ENCODE measurements around the gene INCA1. TPM values are rescaled to one million over a fixed set of nuclear protein-coding genes. Genes with fewer than 3 reads are reported as not detected.

INCA1 gene
- total and polyA plus RNA-seq, 4 donors, result 0.28 to 0.75 (median 0.55) TPM

DNA sequence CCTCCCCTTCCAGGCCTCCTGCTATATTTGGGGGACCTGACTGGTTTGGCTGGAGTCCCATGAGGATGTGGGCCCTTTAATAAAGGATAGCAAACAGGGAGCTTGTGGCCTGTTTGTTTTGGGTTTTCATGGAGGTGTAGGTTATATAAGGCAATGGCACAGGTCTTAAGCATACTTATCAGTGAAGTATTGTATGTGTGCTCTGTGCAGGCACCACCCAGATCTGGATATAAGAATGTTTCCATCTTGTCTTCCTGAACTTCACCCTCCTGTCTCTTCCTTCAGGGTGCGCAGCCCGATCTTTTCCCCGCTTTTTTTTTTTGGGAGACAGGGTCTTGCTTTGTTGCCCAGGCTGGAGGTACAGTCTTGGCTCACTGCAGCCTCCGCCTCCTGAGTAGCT is 27.3 kb upstream of the INCA1 start:
- no peak overlapping the region for H3K27ac ChIP-seq (ENCODE audit: low read depth in 1 of 2, low read length in 2 of 2)

DNA sequence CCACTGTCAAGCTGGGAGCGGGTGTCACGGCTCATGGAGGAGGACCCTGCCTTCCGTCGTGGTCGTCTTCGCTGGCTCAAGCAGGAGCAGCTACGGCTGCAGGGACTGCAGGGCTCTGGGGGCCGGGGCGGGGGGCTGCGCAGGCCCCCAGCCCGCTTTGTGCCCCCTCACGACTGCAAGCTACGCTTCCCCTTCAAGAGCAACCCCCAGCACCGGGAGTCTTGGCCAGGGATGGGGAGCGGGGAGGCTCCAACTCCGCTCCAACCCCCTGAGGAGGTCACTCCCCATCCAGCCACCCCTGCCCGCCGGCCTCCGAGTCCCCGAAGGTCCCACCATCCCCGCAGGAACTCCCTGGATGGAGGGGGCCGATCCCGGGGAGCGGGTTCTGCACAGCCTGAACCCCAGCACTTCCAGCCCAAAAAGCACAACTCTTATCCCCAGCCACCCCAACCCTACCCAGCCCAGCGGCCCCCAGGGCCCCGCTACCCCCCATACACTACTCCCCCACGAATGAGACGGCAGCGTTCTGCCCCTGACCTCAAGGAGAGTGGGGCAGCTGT is 26.3 kb upstream of the INCA1 start:
- peaks cover 20 to 55% (median 36%) of the 10 kb centered on the region in 4 donors for H3K36me3 ChIP-seq (ENCODE audit: control insufficient read depth in 4 of 4, insufficient read depth in 3 of 4, low read depth in 1 of 4, low read length in 3 of 4)
- WGBS, result 93% methylated on average over 29 of the region's 29 CpGs

More for the DNA sequence above, 27.3 kb upstream of the INCA1 start:
- DNase-seq (ENCODE audit: low spot score), result no peak
- H3K9ac ChIP-seq (ENCODE audit: low read depth in 1 of 2, low read length in 2 of 2), result no peak overlapping the region
- no peak overlapping the region for H3K4me3 ChIP-seq (ENCODE audit: low read depth in 1 of 3, low read length in 3 of 3)
- H3K36me3 ChIP-seq (ENCODE audit: control insufficient read depth in 4 of 4, insufficient read depth in 3 of 4, low read depth in 1 of 4, low read length in 3 of 4), result peaks cover 20 to 46% (median 28%) of the 10 kb centered on the region in 4 donors
- no peaks in the 10 kb centered on the region for H3K9me3 ChIP-seq (ENCODE audit: control insufficient read depth in 4 of 4, low read length in 3 of 4)
- TF ChIP-seq, protein P1, sequence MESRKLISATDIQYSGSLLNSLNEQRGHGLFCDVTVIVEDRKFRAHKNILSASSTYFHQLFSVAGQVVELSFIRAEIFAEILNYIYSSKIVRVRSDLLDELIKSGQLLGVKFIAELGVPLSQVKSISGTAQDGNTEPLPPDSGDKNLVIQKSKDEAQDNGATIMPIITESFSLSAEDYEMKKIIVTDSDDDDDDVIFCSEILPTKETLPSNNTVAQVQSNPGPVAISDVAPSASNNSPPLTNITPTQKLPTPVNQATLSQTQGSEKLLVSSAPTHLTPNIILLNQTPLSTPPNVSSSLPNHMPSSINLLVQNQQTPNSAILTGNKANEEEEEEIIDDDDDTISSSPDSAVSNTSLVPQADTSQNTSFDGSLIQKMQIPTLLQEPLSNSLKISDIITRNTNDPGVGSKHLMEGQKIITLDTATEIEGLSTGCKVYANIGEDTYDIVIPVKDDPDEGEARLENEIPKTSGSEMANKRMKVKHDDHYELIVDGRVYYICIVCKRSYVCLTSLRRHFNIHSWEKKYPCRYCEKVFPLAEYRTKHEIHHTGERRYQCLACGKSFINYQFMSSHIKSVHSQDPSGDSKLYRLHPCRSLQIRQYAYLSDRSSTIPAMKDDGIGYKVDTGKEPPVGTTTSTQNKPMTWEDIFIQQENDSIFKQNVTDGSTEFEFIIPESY (IDR thresholded peaks at IDR 0.05), result no peak
- TF ChIP-seq RXRA (IDR thresholded peaks at IDR 0.05) (no peak), EGR1 (IDR thresholded peaks at IDR 0.05; ENCODE audit: low read depth in 2 of 2) (no peak)
- TF ChIP-seq, protein P2, sequence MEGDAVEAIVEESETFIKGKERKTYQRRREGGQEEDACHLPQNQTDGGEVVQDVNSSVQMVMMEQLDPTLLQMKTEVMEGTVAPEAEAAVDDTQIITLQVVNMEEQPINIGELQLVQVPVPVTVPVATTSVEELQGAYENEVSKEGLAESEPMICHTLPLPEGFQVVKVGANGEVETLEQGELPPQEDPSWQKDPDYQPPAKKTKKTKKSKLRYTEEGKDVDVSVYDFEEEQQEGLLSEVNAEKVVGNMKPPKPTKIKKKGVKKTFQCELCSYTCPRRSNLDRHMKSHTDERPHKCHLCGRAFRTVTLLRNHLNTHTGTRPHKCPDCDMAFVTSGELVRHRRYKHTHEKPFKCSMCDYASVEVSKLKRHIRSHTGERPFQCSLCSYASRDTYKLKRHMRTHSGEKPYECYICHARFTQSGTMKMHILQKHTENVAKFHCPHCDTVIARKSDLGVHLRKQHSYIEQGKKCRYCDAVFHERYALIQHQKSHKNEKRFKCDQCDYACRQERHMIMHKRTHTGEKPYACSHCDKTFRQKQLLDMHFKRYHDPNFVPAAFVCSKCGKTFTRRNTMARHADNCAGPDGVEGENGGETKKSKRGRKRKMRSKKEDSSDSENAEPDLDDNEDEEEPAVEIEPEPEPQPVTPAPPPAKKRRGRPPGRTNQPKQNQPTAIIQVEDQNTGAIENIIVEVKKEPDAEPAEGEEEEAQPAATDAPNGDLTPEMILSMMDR (IDR thresholded peaks at IDR 0.05; ENCODE audit: low read depth, low read length, missing input control), result no peak
- no peaks in the 10 kb centered on the region for H3K27me3 ChIP-seq (ENCODE audit: control insufficient read depth in 4 of 4, insufficient read depth in 4 of 4, low read length in 3 of 4)
- 99% methylated on average over 4 of the region's 4 CpGs for WGBS
- no peaks in the 10 kb centered on the region for H3K4me1 ChIP-seq (ENCODE audit: control insufficient read depth in 4 of 4, insufficient read depth in 4 of 4, low read length in 3 of 4)

More for the DNA sequence above, 26.3 kb upstream of the INCA1 start:
- DNase-seq (ENCODE audit: low spot score), result no peak
- TF ChIP-seq GABPA (IDR thresholded peaks at IDR 0.05 in 1 of 2, conservative IDR thresholded peaks at IDR 0.05 in 1 of 2) (no peak), FOXA2 (IDR thresholded peaks at IDR 0.05) (no peak), EGR1 (IDR thresholded peaks at IDR 0.05; ENCODE audit: low read depth in 2 of 2) (no peak), JUND (IDR thresholded peaks at IDR 0.05) (no peak), NR2F2 (IDR thresholded peaks at IDR 0.05) (no peak), FOXA1 (IDR thresholded peaks at IDR 0.05) (no peak), HNF4G (IDR thresholded peaks at IDR 0.05) (no peak), SP1 (IDR thresholded peaks at IDR 0.05) (no peak), HNF4A (conservative IDR thresholded peaks at IDR 0.05) (no peak), TAF1 (conservative IDR thresholded peaks at IDR 0.05) (no peak), YY1 (IDR thresholded peaks at IDR 0.05) (no peak), RAD21 (IDR thresholded peaks at IDR 0.05) (no peak), RXRA (IDR thresholded peaks at IDR 0.05) (no peak)
- TF ChIP-seq, protein P1 (IDR thresholded peaks at IDR 0.05), result no peak
- TF ChIP-seq, protein P3, sequence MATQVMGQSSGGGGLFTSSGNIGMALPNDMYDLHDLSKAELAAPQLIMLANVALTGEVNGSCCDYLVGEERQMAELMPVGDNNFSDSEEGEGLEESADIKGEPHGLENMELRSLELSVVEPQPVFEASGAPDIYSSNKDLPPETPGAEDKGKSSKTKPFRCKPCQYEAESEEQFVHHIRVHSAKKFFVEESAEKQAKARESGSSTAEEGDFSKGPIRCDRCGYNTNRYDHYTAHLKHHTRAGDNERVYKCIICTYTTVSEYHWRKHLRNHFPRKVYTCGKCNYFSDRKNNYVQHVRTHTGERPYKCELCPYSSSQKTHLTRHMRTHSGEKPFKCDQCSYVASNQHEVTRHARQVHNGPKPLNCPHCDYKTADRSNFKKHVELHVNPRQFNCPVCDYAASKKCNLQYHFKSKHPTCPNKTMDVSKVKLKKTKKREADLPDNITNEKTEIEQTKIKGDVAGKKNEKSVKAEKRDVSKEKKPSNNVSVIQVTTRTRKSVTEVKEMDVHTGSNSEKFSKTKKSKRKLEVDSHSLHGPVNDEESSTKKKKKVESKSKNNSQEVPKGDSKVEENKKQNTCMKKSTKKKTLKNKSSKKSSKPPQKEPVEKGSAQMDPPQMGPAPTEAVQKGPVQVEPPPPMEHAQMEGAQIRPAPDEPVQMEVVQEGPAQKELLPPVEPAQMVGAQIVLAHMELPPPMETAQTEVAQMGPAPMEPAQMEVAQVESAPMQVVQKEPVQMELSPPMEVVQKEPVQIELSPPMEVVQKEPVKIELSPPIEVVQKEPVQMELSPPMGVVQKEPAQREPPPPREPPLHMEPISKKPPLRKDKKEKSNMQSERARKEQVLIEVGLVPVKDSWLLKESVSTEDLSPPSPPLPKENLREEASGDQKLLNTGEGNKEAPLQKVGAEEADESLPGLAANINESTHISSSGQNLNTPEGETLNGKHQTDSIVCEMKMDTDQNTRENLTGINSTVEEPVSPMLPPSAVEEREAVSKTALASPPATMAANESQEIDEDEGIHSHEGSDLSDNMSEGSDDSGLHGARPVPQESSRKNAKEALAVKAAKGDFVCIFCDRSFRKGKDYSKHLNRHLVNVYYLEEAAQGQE (IDR thresholded peaks at IDR 0.05), result no peak
- TF ChIP-seq, protein P2 (IDR thresholded peaks at IDR 0.05; ENCODE audit: low read depth, low read length, missing input control), result no peak
- H3K27me3 ChIP-seq (ENCODE audit: control insufficient read depth in 4 of 4, insufficient read depth in 4 of 4, low read length in 3 of 4), result no peaks in the 10 kb centered on the region
- no peaks in the 10 kb centered on the region for H3K4me1 ChIP-seq (ENCODE audit: control insufficient read depth in 4 of 4, insufficient read depth in 4 of 4, low read length in 3 of 4)
- no peak overlapping the region for H3K27ac ChIP-seq (ENCODE audit: low read depth in 1 of 2, low read length in 2 of 2)
- no peaks in the 10 kb centered on the region for H3K9me3 ChIP-seq (ENCODE audit: control insufficient read depth in 4 of 4, low read length in 3 of 4)
- H3K9ac ChIP-seq (ENCODE audit: low read depth in 1 of 2, low read length in 2 of 2), result no peak overlapping the region
- H3K4me3 ChIP-seq (ENCODE audit: low read depth in 1 of 3, low read length in 3 of 3), result no peak overlapping the region
